HEK293T (cell line): Measurements from ENCODE around the gene DCPS.
"Not testable (repeated sequence)": the region's sequence is repeated elsewhere in the genome, so short reads cannot be mapped to it uniquely, and the experiment has no call there.

Experiments used
- CTCF ChIA-PET: fragments of 350-600 bp; formaldehyde crosslinking; extraction: SDS; loops from one replicate; lab custom pipeline; 2021; ENCODE audit warnings: antibody characterized with exemption, inconsistent platforms; lab: Yijun Ruan, JAX
- POLR2A ChIA-PET: fragments of 350-600 bp; formaldehyde crosslinking; extraction: SDS; loops from one replicate; lab custom pipeline; 2020; ENCODE audit warnings: antibody characterized with exemption, inconsistent platforms; lab: Yijun Ruan, JAX
- DNase-seq: peaks from one replicate; pipeline ENCODE4 v3.0.0; 2012; ENCODE audit warnings: mixed read lengths; ENCODE audit errors: extremely low spot score
- ARNT ChIP-seq: fragments of 450-650 bp; IDR thresholded peaks from 2 replicates; pipeline ENCODE4 v1.6.1; 2017; ENCODE audit warnings: mild to moderate bottlenecking
- BHLHE40 ChIP-seq: fragments of 450-650 bp; IDR thresholded peaks from 2 replicates; pipeline ENCODE4 v1.6.1; 2016; ENCODE audit warnings: mild to moderate bottlenecking, moderate library complexity, borderline replicate concordance
- CTBP1 ChIP-seq: fragments of 450-650 bp; IDR thresholded peaks from 2 replicates; pipeline ENCODE4 v1.6.1; 2016; ENCODE audit warnings: borderline replicate concordance
- ELF4 ChIP-seq: fragments of 450-650 bp; IDR thresholded peaks from 2 replicates; pipeline ENCODE4 v1.6.1; 2017; ENCODE audit warnings: antibody characterized with exemption
- FOXA1 ChIP-seq: fragments of 450-650 bp; IDR thresholded peaks from 2 replicates; pipeline ENCODE4 v1.6.1; 2016; ENCODE audit warnings: mild to moderate bottlenecking
- FOXK2 ChIP-seq: fragments of 450-650 bp; IDR thresholded peaks from 2 replicates; pipeline ENCODE4 v1.6.1; 2016; ENCODE audit warnings: mild to moderate bottlenecking
- FOXM1 ChIP-seq: fragments of 450-650 bp; IDR thresholded peaks from 2 replicates; pipeline ENCODE4 v1.6.1; 2017; ENCODE audit warnings: mild to moderate bottlenecking, borderline replicate concordance
- HDGF ChIP-seq: fragments of 450-650 bp; IDR thresholded peaks from 2 replicates; pipeline ENCODE4 v1.6.1; 2017; ENCODE audit warnings: antibody characterized with exemption, borderline replicate concordance
- L3MBTL2 ChIP-seq: fragments of 450-650 bp; conservative IDR thresholded peaks from 2 replicates; pipeline ENCODE4 v1.6.1; 2016; ENCODE audit warnings: mild to moderate bottlenecking
- LEF1 ChIP-seq: fragments of 450-650 bp; IDR thresholded peaks from 2 replicates; pipeline ENCODE4 v1.6.1; 2017; ENCODE audit warnings: mild to moderate bottlenecking, borderline replicate concordance
- NFRKB ChIP-seq: fragments of 450-650 bp; IDR thresholded peaks from 2 replicates; pipeline ENCODE4 v1.6.1; 2016; ENCODE audit warnings: mild to moderate bottlenecking, moderate library complexity
- PKNOX1 ChIP-seq: fragments of 450-650 bp; IDR thresholded peaks from 2 replicates; pipeline ENCODE4 v1.6.1; 2016
- SP1 ChIP-seq: fragments of 450-650 bp; IDR thresholded peaks from 2 replicates; pipeline ENCODE4 v1.6.1; 2017
- SUZ12 ChIP-seq: fragments of 450-650 bp; IDR thresholded peaks from 2 replicates; pipeline ENCODE4 v1.6.1; 2016; ENCODE audit warnings: mild to moderate bottlenecking
- TARDBP ChIP-seq: fragments of 450-650 bp; IDR thresholded peaks from 2 replicates; pipeline ENCODE4 v1.6.1; 2016
- ZNF384 ChIP-seq: fragments of 450-650 bp; IDR thresholded peaks from 2 replicates; pipeline ENCODE4 v1.6.1; 2016

The DCPS gene

GRCh38 chr11:126346586-126346940 is 42.7 kb downstream of the DCPS start:
- DNase-seq = no peak
- POLR2A ChIA-PET = no interaction called here
- TF ChIP-seq NFRKB (no peak), ARNT (no peak), HDGF (no peak), CTBP1 (no peak), FOXK2 (no peak), TARDBP (no peak), BHLHE40 (no peak), PKNOX1 (no peak), FOXA1 (no peak), L3MBTL2 (no peak), ELF4 (no peak), SP1 (no peak)
- CTCF ChIA-PET = no interaction called here

GRCh38 chr11:126346946-126347345 is 43.1 kb downstream of the DCPS start:
- CTCF ChIA-PET, DNase-seq, POLR2A ChIA-PET: not testable (repeated sequence)

- DNase-seq = no peak
- TF ChIP-seq LEF1 (no peak), L3MBTL2 (no peak), HDGF (no peak), ARNT (no peak), FOXM1 (no peak)
- CTCF ChIA-PET = no interaction called here
- POLR2A ChIA-PET = interaction anchor here (0.9 kb wide), 1 partner anchor 10 kb away, joined by 3 read pairs; no protein-coding TSS in a partner anchor
These were observed 44.1 kb downstream of the DCPS start for GRCh38 chr11:126347751-126348668.

- ChIA-PET CTCF (no interaction called here), POLR2A (interaction anchor here (0.9 kb wide), 1 partner anchor 11 kb away, joined by 3 read pairs; no protein-coding TSS in a partner anchor)
- TF ChIP-seq NFRKB (no peak), SUZ12 (no peak), HDGF (no peak), ELF4 (no peak), FOXA1 (no peak), PKNOX1 (no peak), SP1 (no peak), ARNT (no peak)
- no peak for DNase-seq
These were observed 45.1 kb downstream of the DCPS start for GRCh38 chr11:126348806-126349582.

GRCh38 chr11:126350836-126351235 is 47.0 kb downstream of the DCPS start:
- CTCF ChIA-PET = no interaction called here
- DNase-seq = no peak
- TF ChIP-seq CTBP1 (no peak), ZNF384 (no peak), HDGF (no peak), NFRKB (no peak), SP1 (no peak), BHLHE40 (no peak), PKNOX1 (no peak), FOXM1 (no peak), ELF4 (no peak), ARNT (no peak), LEF1 (no peak), TARDBP (no peak), L3MBTL2 (no peak), FOXA1 (no peak), FOXK2 (no peak), SUZ12 (no peak)
- POLR2A ChIA-PET = no interaction called here

- POLR2A ChIA-PET = no interaction called here
- no peak for TF ChIP-seq FOXK2
- no peak for TF ChIP-seq LEF1
- TF ChIP-seq SUZ12 = no peak
- TF ChIP-seq L3MBTL2 = no peak
- no peak for TF ChIP-seq NFRKB
- TF ChIP-seq PKNOX1 = no peak
- no peak for TF ChIP-seq CTBP1
- no peak for TF ChIP-seq TARDBP
- TF ChIP-seq SP1 = no peak
- TF ChIP-seq HDGF = no peak
- TF ChIP-seq FOXM1 = no peak
- no peak for TF ChIP-seq ZNF384
- no peak for DNase-seq
- CTCF ChIA-PET = no interaction called here
These were observed 48.3 kb downstream of the DCPS start for GRCh38 chr11:126352163-126352562.
